MV-4-11 (cell line): ENCODE data around the gene TCAF2.
"Not testable (repeated sequence)": the region's sequence is repeated elsewhere in the genome, so short reads cannot be mapped to it uniquely, and the experiment has no call there.

Experiments
- DNase-seq: peaks from one replicate; lab custom pipeline; 2025; lab: John Stamatoyannopoulos, UW

TCAF2 gene

DNA sequence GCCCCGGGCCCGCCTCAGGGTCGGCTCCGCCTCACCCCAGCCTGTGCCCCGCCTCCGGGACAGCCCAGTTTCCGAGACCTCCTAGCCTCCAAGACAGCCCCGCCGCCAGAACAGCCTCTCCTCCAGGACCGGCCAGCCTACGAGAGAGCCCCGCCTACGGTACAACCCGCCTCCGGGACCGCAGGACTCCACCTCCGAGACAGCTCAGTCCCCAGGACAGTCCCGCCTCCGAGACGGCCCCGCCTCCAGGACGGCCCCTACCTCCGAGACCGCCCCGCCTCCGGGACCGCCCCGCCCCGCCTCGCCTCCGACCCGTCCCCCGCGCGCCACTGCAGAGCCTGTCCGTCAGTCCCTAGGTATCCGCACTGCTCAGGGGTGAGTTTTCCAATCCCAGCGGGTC, at the start of gene TCAF2:
TCAF2 (plus strand) TSS at position 329 of the 400 bp plus-strand sequence.
- DNase-seq = not testable (repeated sequence)

- not testable (repeated sequence) for DNase-seq
Observed at GRCh38 chr7:143571501-143571900, 49.3 kb upstream of the TCAF2 start, which contains the start of gene CTAGE15. Gene CTAGE15, plus strand, starts transcription at chr7:143571801. Its CDS starts 17 bp downstream, at chr7:143571818.

- DNase-seq = not testable (repeated sequence)
Observed at GRCh38 chr7:143588183-143588582, 32.6 kb upstream of the TCAF2 start.

GRCh38 chr7:143589897-143590296, 30.9 kb upstream of the TCAF2 start:
- not testable (repeated sequence) for DNase-seq

DNA sequence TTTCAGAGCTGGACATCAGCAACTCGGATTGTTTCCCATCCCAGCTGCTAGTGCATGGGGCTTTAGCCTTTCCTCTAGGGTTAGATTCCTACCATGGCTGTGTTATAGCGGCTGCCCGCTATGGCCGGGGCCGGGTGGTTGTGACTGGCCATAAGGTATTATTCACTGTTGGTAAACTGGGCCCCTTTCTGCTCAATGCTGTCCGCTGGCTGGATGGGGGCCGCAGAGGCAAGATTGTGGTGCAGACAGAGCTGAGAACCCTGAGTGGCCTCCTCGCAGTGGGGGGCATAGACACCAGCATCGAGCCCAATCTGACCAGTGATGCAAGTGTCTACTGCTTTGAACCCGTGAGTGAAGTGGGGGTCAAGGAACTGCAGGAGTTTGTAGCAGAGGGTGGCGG, 22.7 kb upstream of the TCAF2 start:
- not testable (repeated sequence) for DNase-seq

GRCh38 chr7:143603549-143603948, 17.2 kb upstream of the TCAF2 start:
- not testable (repeated sequence) for DNase-seq

DNA sequence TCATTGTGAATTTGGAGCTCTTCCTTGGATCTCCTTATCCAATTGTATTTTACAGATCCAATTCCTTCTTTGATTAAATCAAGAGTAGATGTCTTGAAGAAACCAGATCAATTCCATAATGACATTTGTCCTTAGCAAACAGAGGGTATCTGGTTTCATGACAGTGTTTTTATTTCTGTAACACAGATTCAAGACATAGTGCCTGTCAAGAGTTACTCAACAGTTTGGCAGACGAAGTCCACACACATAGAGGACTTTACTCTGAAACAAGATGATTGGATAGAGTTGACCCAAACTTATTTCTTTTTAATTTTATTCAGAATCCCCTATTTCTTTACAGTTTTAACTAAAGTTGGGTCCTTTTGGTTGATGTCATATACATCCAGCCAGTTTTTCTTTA, 14.7 kb upstream of the TCAF2 start:
- DNase-seq = not testable (repeated sequence)

GRCh38 chr7:143615545-143615944, 5.2 kb upstream of the TCAF2 start:
- DNase-seq = not testable (repeated sequence)

DNA sequence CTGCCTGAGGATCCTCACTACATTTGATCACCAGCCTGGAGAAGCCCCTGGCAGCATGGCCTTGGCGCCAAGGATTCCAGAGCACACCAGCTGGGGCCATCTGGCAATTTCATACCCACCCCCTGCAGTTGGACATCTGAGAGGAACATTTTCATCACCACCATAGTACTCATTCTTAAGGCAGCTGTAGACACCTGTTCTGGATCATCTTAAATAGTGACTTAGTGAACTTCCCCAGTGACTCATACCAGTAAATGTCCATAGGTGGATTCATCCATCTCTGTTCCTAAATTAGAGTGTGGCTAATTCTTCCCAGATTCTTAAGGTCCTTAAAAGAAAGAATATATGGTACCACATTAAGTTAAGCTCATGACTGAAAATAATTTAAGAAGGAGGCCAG, 3.6 kb upstream of the TCAF2 start:
- DNase-seq = not testable (repeated sequence)

GRCh38 chr7:143620058-143620457, 716 bp upstream of the TCAF2 start:
- DNase-seq = not testable (repeated sequence)

GRCh38 chr7:143621175-143621574, 401 bp downstream of the TCAF2 start:
- DNase-seq = not testable (repeated sequence)

DNA sequence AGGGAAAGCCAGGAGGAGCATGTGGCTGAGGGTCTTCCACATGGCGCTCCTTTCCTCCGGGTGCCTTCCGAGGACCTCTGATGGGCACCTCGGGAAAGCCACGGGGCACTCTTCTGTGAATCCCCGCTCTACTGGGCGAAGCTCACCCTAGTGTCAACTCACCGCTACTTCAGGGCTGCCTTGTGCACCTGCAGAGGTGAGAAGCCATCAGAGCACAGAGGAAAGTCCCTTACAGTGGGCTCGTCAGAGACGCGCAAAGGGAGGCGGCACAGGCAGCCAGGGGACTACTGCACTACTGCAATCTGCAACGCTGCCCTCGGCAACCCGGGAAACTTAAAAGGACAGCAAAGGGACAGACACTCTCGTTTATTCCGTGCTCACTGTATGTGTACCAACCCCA, 1.4 kb downstream of the TCAF2 start:
- DNase-seq = not testable (repeated sequence)

- not testable (repeated sequence) for DNase-seq
Observed at GRCh38 chr7:143630653-143631052, 9.9 kb downstream of the TCAF2 start.

DNA sequence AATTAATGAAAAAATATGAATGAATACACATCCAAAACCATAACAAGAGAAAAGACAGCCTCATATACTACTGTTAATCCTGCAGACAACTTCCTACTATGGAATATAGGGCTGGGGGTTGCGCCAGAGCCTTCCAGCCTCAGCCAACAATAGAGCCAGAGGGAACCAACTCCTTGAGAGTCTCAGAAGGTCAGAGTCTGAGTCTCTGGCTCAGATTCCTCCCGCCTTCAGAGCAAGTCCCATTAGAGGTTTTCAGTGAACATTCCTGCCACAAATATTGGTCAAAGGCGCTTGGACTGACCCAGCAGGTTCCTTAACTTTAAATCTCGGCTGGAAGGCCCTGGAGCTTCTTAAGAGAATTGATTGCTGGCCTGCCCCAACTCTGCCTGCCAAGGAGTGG, 11.7 kb downstream of the TCAF2 start:
- DNase-seq = not testable (repeated sequence)

DNA sequence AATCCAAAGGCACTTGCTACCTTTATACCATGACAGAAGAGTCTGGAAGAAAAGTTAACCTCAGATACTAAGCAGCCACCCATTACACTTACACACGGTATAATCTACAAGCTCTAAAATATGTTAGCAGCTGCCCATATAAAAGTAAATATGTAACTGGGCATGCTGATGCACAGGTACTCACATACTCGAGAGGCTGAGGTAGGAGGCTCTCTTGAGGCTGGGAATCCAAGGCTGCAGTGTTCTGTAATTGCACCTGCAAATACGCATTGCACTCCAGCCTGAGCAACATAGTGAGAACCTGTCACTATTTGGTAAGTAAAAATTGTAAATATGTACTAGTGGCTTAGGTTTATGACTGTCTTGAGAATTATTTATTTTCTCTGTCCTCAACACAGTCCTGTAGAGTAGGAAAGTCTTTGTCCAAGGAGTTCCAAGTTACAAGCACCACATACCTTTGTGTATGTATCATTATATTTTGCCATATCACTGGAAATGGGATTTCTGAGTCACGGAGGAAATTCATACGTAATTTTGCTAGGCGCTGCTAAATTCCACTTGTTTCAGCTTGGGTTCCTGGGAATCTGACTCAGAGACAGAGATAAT, 12.3 kb downstream of the TCAF2 start:
- not testable (repeated sequence) for DNase-seq

GRCh38 chr7:143635364-143636240, 14.8 kb downstream of the TCAF2 start:
- not testable (repeated sequence) for DNase-seq

DNA sequence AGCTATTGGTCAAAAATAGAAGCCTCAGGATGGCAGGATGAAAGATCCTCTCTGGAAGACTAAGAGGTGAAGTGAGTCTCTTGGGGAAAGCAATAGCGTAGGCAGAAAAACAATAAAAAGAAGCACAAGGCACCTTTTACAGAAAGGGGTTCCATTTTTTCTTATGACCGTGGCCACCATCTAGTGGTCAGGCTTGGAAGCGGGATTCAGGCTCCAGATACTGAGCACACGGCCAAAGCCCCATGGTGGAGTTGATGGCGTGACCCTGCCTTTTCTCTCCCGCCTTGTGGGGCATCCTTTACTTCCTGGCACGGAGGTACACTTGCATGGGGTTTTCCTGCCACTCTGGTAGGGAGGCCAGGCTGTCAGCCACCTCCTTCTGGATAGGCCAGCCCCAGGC, 18.6 kb downstream of the TCAF2 start:
- DNase-seq = not testable (repeated sequence)

DNA sequence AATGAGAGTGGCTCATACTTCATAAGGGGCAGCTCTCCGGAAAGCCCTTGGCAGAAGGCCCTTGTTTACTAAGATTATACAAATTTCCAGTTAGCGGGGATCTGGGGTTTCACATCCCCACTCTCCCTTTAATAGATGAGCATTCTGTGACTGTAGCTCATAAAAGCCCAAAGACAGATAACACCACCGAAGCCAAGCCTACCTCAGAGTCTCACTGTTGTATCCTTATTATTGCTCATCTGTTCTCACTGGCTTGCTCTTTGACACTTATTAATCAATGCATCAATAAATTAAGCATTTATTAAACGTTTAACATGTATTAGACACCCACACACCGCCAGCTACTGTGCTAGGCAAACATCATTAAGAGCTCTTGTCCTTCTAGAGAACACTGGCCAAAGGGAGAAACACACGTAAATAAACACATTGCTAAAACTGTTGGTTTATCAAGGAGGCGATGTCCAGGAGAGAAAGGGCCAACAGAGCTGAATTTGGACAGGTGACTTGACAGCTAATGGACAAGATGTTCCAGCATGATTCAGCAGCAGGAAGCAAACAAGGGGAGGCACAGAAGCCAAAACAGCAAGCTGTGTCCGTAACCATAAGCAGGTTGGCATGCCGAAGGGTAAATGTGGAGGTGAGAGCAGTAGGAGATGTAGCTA, 19.9 kb downstream of the TCAF2 start:
- not testable (repeated sequence) for DNase-seq

GRCh38 chr7:143646598-143646997, 25.8 kb downstream of the TCAF2 start:
- DNase-seq = not testable (repeated sequence)

- DNase-seq = not testable (repeated sequence)
Observed at GRCh38 chr7:143649902-143650301, 29.1 kb downstream of the TCAF2 start.

DNA sequence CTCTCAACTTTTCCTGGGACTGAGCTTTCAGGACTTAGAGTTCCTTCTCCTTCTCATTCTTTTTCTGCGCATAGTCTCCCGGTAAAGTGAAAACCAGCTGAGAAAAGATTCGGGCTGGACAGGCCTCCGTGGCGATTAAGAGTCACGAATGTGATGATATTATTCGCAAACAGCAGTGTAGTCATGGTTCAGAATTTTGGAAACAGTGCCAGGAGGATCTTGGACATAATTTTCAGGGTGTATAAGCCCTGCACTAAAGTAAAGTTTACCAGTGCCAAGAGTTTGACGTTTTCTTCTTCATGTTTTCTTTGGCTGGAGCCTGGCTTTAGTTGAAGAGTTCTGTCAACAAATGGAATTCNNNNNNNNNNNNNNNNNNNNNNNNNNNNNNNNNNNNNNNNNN, 29.7 kb downstream of the TCAF2 start:
- DNase-seq = not testable (repeated sequence)
